Measurements from ENCODE around the gene STH.

The STH gene

DNA sequence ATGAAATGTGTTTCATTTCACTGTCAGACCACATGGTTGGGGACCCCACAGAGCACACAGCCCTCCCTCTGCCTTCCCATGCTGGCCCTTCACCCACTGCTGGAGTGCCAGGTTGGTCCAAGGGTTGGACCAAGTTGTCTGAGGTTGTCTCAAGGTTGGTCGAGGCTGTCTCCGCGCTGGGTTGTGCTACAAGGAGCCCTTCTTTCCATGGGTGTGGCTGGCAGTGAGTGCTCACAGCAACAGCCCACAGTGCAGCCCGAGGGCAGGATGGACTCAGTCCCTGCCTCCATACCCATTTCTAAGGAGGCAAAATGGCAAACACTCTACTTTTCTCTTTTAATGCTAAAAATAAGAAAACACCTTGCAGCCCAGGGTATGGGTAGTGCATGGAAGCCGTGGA, 35.8 kb upstream of the STH start:
- Histone ChIP-seq H3K9ac (ENCODE audit: low read length) (no peak overlapping the region), H3K36me3 (ENCODE audit: control insufficient read depth in 1 of 2, insufficient read depth in 2 of 2, low read length in 2 of 2) (no peaks in the 10 kb centered on the region), H3K27ac (ENCODE audit: low read depth, low read length) (no peak overlapping the region), H3K4me1 (ENCODE audit: control insufficient read depth in 1 of 2, insufficient read depth in 2 of 2, low read length in 2 of 2) (peaks cover 0 to 3% of the 10 kb centered on the region in 2 experiments), H3K14ac (ENCODE audit: low read length) (no peak overlapping the region), H2AFZ (ENCODE audit: insufficient read depth, low read length, poor library complexity) (no peak overlapping the region), H3K4me3 (ENCODE audit: low read depth, low read length) (no peak overlapping the region), H3K4me2 (ENCODE audit: low read length) (no peak overlapping the region), H2BK5ac (ENCODE audit: low read depth, low read length, poor library complexity) (no peak overlapping the region), H4K91ac (ENCODE audit: low read depth, low read length) (no peak overlapping the region), H2BK120ac (ENCODE audit: insufficient read depth, low read length, poor library complexity) (no peak overlapping the region), H3K18ac (ENCODE audit: low read length) (no peak overlapping the region), H3K27me3 (ENCODE audit: insufficient read depth, low read length) (no peaks in the 10 kb centered on the region), H3K79me1 (ENCODE audit: low read length) (no peaks in the 10 kb centered on the region), H2BK12ac (ENCODE audit: low read length) (no peak overlapping the region), H4K12ac (ENCODE audit: low read depth, low read length) (no peak overlapping the region), H3K79me2 (ENCODE audit: control insufficient read depth, insufficient read depth, low read length, poor library complexity) (no peaks in the 10 kb centered on the region), H3K23ac (ENCODE audit: low read length) (no peak overlapping the region), H3K9me3 (ENCODE audit: insufficient read depth, low read depth, low read length) (peaks cover 2% of the 10 kb centered on the region), H4K8ac (ENCODE audit: low read depth, low read length) (no peak overlapping the region), H3K4ac (ENCODE audit: low read depth, low read length) (no peak overlapping the region), H2AK5ac (ENCODE audit: low read length) (no peak overlapping the region)
- no peak for DNase-seq
- no CpG with 5 or more reads among the region's 5 CpGs for WGBS (ENCODE audit: extremely low coverage, insufficient coverage, insufficient read length)

DNA sequence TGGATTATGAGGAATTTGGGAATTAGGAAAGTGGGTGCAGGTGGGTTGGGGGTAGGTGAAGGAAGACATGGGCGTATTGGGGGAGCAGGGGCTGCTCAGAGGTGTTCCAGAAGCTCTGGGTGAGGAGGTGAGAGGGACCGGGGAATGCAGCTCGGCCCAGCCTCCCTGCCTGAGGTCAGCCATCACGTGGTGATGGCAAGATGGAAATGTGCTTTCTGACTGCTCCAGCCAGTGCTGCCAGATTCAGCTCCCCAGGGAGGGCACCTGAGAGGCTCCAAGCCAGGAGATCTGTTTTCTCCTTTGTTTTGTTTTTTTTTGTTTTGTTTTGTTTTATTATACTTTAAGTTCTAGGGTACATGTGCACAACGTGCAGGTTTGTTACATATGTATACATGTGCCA, 35.2 kb upstream of the STH start:
- Histone ChIP-seq H3K79me1 (ENCODE audit: low read length) (no peaks in the 10 kb centered on the region), H4K8ac (ENCODE audit: low read depth, low read length) (no peak overlapping the region), H3K14ac (ENCODE audit: low read length) (no peak overlapping the region), H3K36me3 (ENCODE audit: control insufficient read depth in 1 of 2, insufficient read depth in 2 of 2, low read length in 2 of 2) (no peaks in the 10 kb centered on the region), H4K12ac (ENCODE audit: low read depth, low read length) (no peak overlapping the region), H3K4me1 (ENCODE audit: control insufficient read depth in 1 of 2, insufficient read depth in 2 of 2, low read length in 2 of 2) (peaks cover 0 to 3% of the 10 kb centered on the region in 2 experiments), H3K23ac (ENCODE audit: low read length) (no peak overlapping the region), H3K4me2 (ENCODE audit: low read length) (no peak overlapping the region), H3K4me3 (ENCODE audit: low read depth, low read length) (no peak overlapping the region), H2BK120ac (ENCODE audit: insufficient read depth, low read length, poor library complexity) (no peak overlapping the region), H3K27me3 (ENCODE audit: insufficient read depth, low read length) (no peaks in the 10 kb centered on the region), H4K91ac (ENCODE audit: low read depth, low read length) (no peak overlapping the region), H3K4ac (ENCODE audit: low read depth, low read length) (no peak overlapping the region), H2AK5ac (ENCODE audit: low read length) (no peak overlapping the region), H3K18ac (ENCODE audit: low read length) (no peak overlapping the region), H2AFZ (ENCODE audit: insufficient read depth, low read length, poor library complexity) (no peak overlapping the region), H3K9me3 (ENCODE audit: insufficient read depth, low read depth, low read length) (peaks cover 2% of the 10 kb centered on the region), H2BK12ac (ENCODE audit: low read length) (no peak overlapping the region), H3K79me2 (ENCODE audit: control insufficient read depth, insufficient read depth, low read length, poor library complexity) (no peaks in the 10 kb centered on the region), H3K9ac (ENCODE audit: low read length) (no peak overlapping the region), H2BK5ac (ENCODE audit: low read depth, low read length, poor library complexity) (no peak overlapping the region), H3K27ac (ENCODE audit: low read depth, low read length) (no peak overlapping the region)
- 100% methylated on average over 1 of the region's 5 CpGs for WGBS (ENCODE audit: extremely low coverage, insufficient coverage, insufficient read length)
- DNase-seq: no peak

DNA sequence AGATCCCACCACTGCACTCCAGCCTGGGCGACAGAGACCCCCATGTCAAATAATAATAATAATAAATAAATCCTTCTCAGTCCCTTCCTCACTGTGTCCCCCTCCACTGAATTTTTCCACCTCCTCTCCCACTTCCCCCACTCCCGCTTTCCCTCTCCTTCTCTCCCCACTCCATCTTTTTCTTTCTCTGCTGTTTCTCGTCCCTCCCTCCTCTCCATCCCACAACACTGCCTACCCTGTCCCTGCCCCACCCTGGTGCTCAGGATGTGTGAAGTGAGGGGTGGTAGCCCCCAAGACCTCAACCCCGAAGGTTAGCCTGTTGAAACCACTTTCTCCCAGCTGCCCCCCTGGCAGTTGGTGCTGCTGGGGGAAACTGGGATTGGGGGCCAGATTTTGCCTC, 34.4 kb upstream of the STH start:
- no peak overlapping the region for H4K91ac ChIP-seq (ENCODE audit: low read depth, low read length)
- DNase-seq: no peak
- WGBS (ENCODE audit: extremely low coverage, insufficient coverage, insufficient read length): 100% methylated on average over 2 of the region's 4 CpGs
- no peak overlapping the region for H2AFZ ChIP-seq (ENCODE audit: insufficient read depth, low read length, poor library complexity)
- H3K36me3 ChIP-seq (ENCODE audit: control insufficient read depth in 1 of 2, insufficient read depth in 2 of 2, low read length in 2 of 2): no peaks in the 10 kb centered on the region
- no peak overlapping the region for H2BK120ac ChIP-seq (ENCODE audit: insufficient read depth, low read length, poor library complexity)
- H3K23ac ChIP-seq (ENCODE audit: low read length): no peak overlapping the region
- H3K27me3 ChIP-seq (ENCODE audit: insufficient read depth, low read length): no peaks in the 10 kb centered on the region
- H3K4me2 ChIP-seq (ENCODE audit: low read length): no peak overlapping the region
- no peak overlapping the region for H3K18ac ChIP-seq (ENCODE audit: low read length)
- H3K14ac ChIP-seq (ENCODE audit: low read length): no peak overlapping the region
- H3K9ac ChIP-seq (ENCODE audit: low read length): no peak overlapping the region
- no peaks in the 10 kb centered on the region for H3K79me1 ChIP-seq (ENCODE audit: low read length)
- H2BK12ac ChIP-seq (ENCODE audit: low read length): no peak overlapping the region
- no peak overlapping the region for H3K4me3 ChIP-seq (ENCODE audit: low read depth, low read length)
- H4K12ac ChIP-seq (ENCODE audit: low read depth, low read length): no peak overlapping the region
- no peak overlapping the region for H4K8ac ChIP-seq (ENCODE audit: low read depth, low read length)
- H3K9me3 ChIP-seq (ENCODE audit: insufficient read depth, low read depth, low read length): peaks cover 2% of the 10 kb centered on the region
- H3K27ac ChIP-seq (ENCODE audit: low read depth, low read length): no peak overlapping the region
- H3K4me1 ChIP-seq (ENCODE audit: control insufficient read depth in 1 of 2, insufficient read depth in 2 of 2, low read length in 2 of 2): peaks cover 0 to 3% of the 10 kb centered on the region in 2 experiments
- H3K79me2 ChIP-seq (ENCODE audit: control insufficient read depth, insufficient read depth, low read length, poor library complexity): no peaks in the 10 kb centered on the region
- H2AK5ac ChIP-seq (ENCODE audit: low read length): no peak overlapping the region
- no peak overlapping the region for H2BK5ac ChIP-seq (ENCODE audit: low read depth, low read length, poor library complexity)
- no peak overlapping the region for H3K4ac ChIP-seq (ENCODE audit: low read depth, low read length)

DNA sequence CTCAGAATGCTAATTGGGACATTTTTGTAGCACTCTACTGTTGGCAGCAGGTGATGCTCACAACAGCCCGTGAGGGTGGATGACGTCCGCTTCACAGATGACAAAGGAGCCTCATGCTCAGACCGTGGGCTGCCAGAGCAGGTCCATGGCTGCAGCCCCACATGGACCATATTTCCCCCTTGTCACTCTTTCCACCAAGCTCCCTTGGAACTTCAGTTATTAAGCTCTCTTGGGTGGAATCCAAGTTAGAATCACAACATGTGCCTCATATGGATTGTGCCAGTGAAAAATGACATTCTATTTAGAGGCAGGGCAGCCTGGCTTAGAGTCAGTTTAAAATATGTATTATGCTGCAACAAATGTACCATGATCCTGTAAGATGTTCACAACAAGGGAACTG, 33.2 kb upstream of the STH start:
- no peak overlapping the region for H3K4ac ChIP-seq (ENCODE audit: low read depth, low read length)
- H3K36me3 ChIP-seq (ENCODE audit: control insufficient read depth in 1 of 2, insufficient read depth in 2 of 2, low read length in 2 of 2): no peaks in the 10 kb centered on the region
- no peak overlapping the region for H4K91ac ChIP-seq (ENCODE audit: low read depth, low read length)
- H3K4me1 ChIP-seq (ENCODE audit: control insufficient read depth in 1 of 2, insufficient read depth in 2 of 2, low read length in 2 of 2): peaks cover 0 to 3% of the 10 kb centered on the region in 2 experiments
- H3K9me3 ChIP-seq (ENCODE audit: insufficient read depth, low read depth, low read length): peaks cover 2% of the 10 kb centered on the region
- H4K8ac ChIP-seq (ENCODE audit: low read depth, low read length): no peak overlapping the region
- H3K79me1 ChIP-seq (ENCODE audit: low read length): no peaks in the 10 kb centered on the region
- H3K4me3 ChIP-seq (ENCODE audit: low read depth, low read length): no peak overlapping the region
- H3K27ac ChIP-seq (ENCODE audit: low read depth, low read length): no peak overlapping the region
- no peak overlapping the region for H3K4me2 ChIP-seq (ENCODE audit: low read length)
- H3K9ac ChIP-seq (ENCODE audit: low read length): no peak overlapping the region
- no peak overlapping the region for H2AFZ ChIP-seq (ENCODE audit: insufficient read depth, low read length, poor library complexity)
- H2BK5ac ChIP-seq (ENCODE audit: low read depth, low read length, poor library complexity): no peak overlapping the region
- H2BK120ac ChIP-seq (ENCODE audit: insufficient read depth, low read length, poor library complexity): no peak overlapping the region
- H3K27me3 ChIP-seq (ENCODE audit: insufficient read depth, low read length): no peaks in the 10 kb centered on the region
- no CpG with 5 or more reads among the region's 4 CpGs for WGBS (ENCODE audit: extremely low coverage, insufficient coverage, insufficient read length)
- H3K23ac ChIP-seq (ENCODE audit: low read length): no peak overlapping the region
- no peak overlapping the region for H3K18ac ChIP-seq (ENCODE audit: low read length)
- no peak overlapping the region for H4K12ac ChIP-seq (ENCODE audit: low read depth, low read length)
- DNase-seq: no peak
- no peak overlapping the region for H2BK12ac ChIP-seq (ENCODE audit: low read length)
- H3K14ac ChIP-seq (ENCODE audit: low read length): no peak overlapping the region
- no peaks in the 10 kb centered on the region for H3K79me2 ChIP-seq (ENCODE audit: control insufficient read depth, insufficient read depth, low read length, poor library complexity)
- H2AK5ac ChIP-seq (ENCODE audit: low read length): no peak overlapping the region
